SKM-1 (cell line): ENCODE data around the gene ADTRP.

Experiments used
- DNase-seq: peaks from one replicate; lab custom pipeline; 2025; ENCODE audit not compliant: unreplicated experiment; lab: John Stamatoyannopoulos, UW

The ADTRP gene

GRCh38 chr6:11727998-11728961 is 50.3 kb downstream of the ADTRP start:
- DNase-seq = peak; percentile 69

- DNase-seq = no peak
Observed at GRCh38 chr6:11727346-11727997, 51.1 kb downstream of the ADTRP start.

GRCh38 chr6:11724286-11724685 is 54.3 kb downstream of the ADTRP start:
- no peak for DNase-seq

- no peak for DNase-seq
Observed at GRCh38 chr6:11722805-11723631, 55.6 kb downstream of the ADTRP start.

GRCh38 chr6:11722220-11722619 is 56.4 kb downstream of the ADTRP start:
- no peak for DNase-seq

GRCh38 chr6:11718463-11718862 is 60.1 kb downstream of the ADTRP start:
- no peak for DNase-seq

- DNase-seq = no peak
Observed at GRCh38 chr6:11718031-11718430, 60.6 kb downstream of the ADTRP start.

GRCh38 chr6:11714798-11715285 is 63.8 kb downstream of the ADTRP start:
- DNase-seq = no peak

- DNase-seq = no peak
Observed at GRCh38 chr6:11714116-11714797, 64.3 kb downstream of the ADTRP start.

GRCh38 chr6:11712760-11713159 is 65.8 kb downstream of the ADTRP start:
- DNase-seq = peak; percentile 73

- no peak for DNase-seq
Observed at GRCh38 chr6:11711984-11712711, 66.5 kb downstream of the ADTRP start.

- no peak for DNase-seq
Observed at GRCh38 chr6:11711003-11711983, 67.3 kb downstream of the ADTRP start.

GRCh38 chr6:11710311-11710761 is 68.3 kb downstream of the ADTRP start:
- DNase-seq = no peak

- no peak for DNase-seq
Observed at GRCh38 chr6:11706171-11706570, 72.4 kb downstream of the ADTRP start.

- no peak for DNase-seq
Observed at GRCh38 chr6:11705483-11705882, 73.1 kb downstream of the ADTRP start.

GRCh38 chr6:11705069-11705468 is 73.5 kb downstream of the ADTRP start:
- no peak for DNase-seq

GRCh38 chr6:11703725-11704124 is 74.9 kb downstream of the ADTRP start:
- DNase-seq = no peak

- DNase-seq = no peak
Observed at GRCh38 chr6:11702500-11703130, 76.0 kb downstream of the ADTRP start.
